Measurements from ENCODE around the gene PANK4. TPM values are rescaled to one million over a fixed set of nuclear protein-coding genes. Genes with fewer than 3 reads are reported as not detected.

The PANK4 gene
- total and polyA plus RNA-seq, 10 of the 15 experiments (the other 5 are each of a cell fraction or from before 2014, with no cell fraction given): 0.35 to 38.0 (median 18.6) TPM

DNA sequence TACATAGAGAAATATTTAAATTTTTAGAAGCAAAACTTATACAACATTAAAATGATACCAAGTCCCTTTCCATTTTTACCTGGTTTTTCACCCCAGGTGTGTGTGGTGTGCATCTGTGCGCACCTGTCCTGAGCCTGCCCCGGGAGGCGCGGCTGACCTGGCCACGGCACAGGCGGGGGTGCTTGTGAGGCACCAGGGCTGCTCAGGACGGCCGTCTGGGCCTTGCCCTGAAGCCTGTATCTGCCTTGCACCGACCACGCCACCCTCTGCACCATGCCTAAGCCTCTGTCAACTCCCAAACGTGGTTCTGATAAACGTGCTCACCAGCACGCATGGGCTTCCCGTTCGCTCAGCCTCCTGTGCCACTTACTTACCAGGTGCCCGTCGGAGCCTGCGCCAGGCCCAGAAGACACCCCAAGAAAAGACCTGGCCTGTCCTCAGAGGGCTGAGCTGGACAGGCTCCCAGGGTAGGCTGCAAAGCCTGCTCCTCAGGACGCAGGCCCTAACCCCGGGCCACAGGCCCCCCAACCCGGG is 20.9 kb downstream of the PANK4 start:
- no peak overlapping the region for H2AFZ ChIP-seq (ENCODE audit: control insufficient read depth, low read depth, low read length)
- no peak overlapping the region for H3K9ac ChIP-seq (ENCODE audit: control insufficient read depth, insufficient read depth, low read length)
- H3K4me2 ChIP-seq (ENCODE audit: control insufficient read depth, insufficient read depth): no peak overlapping the region
- RAD21 ChIA-PET (ENCODE audit: unreplicated experiment): no interaction called here
- FAIRE-seq (no peak), DNase-seq (ENCODE audit: low read depth, low spot score) (no peak), ATAC-seq (peak; percentile 9; the same call in 1 of the 3 replicates)
- POLR2A ChIA-PET: no interaction called here
- H4K20me1 ChIP-seq (ENCODE audit: control insufficient read depth, insufficient read depth): no peaks in the 10 kb centered on the region; the same call in 1 of the 2 replicates
- H3K27ac ChIP-seq (ENCODE audit: control insufficient read depth, insufficient read depth): no peak overlapping the region
- in situ Hi-C loops (cut with MboI) (no loop called here), intact Hi-C loops (cut with micrococcal nuclease; ENCODE audit: unreplicated experiment) (no loop called here)
- BruUV-seq (replicated peaks): no TSS peak
- H3K27me3 ChIP-seq (replicated peaks in 1 of 2; ENCODE audit: control insufficient read depth in 2 of 2, insufficient read depth in 2 of 2, low read length in 1 of 2): no peaks in the 10 kb centered on the region
- no peaks in the 10 kb centered on the region for H3K4me1 ChIP-seq (ENCODE audit: control insufficient read depth, insufficient read depth, low read length)
- no peaks in the 10 kb centered on the region for H3K9me3 ChIP-seq (replicated peaks; ENCODE audit: control insufficient read depth, insufficient read depth, low read length)
- peaks cover 2 to 17% of the 10 kb centered on the region in 2 experiments for H3K36me3 ChIP-seq (ENCODE audit: control insufficient read depth in 2 of 2, insufficient read depth in 2 of 2, low read length in 1 of 2)
- 58% methylated on average over 21 of the region's 21 CpGs for WGBS (ENCODE audit: insufficient coverage, insufficient replicate concordance, low lambda C conversion rate, missing lambda C conversion rate)
- no peaks in the 10 kb centered on the region for H3K79me2 ChIP-seq (ENCODE audit: control insufficient read depth, insufficient read depth, low read length)
- no peak for TF ChIP-seq CHD1 (IDR thresholded peaks at IDR 0.05; ENCODE audit: low read depth, low read length)
- TF ChIP-seq, protein P1, sequence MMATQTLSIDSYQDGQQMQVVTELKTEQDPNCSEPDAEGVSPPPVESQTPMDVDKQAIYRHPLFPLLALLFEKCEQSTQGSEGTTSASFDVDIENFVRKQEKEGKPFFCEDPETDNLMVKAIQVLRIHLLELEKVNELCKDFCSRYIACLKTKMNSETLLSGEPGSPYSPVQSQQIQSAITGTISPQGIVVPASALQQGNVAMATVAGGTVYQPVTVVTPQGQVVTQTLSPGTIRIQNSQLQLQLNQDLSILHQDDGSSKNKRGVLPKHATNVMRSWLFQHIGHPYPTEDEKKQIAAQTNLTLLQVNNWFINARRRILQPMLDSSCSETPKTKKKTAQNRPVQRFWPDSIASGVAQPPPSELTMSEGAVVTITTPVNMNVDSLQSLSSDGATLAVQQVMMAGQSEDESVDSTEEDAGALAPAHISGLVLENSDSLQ (IDR thresholded peaks at IDR 0.05): no peak
- no peak for TF ChIP-seq EED (IDR thresholded peaks at IDR 0.05; ENCODE audit: low read depth)
- TF ChIP-seq, protein P2, sequence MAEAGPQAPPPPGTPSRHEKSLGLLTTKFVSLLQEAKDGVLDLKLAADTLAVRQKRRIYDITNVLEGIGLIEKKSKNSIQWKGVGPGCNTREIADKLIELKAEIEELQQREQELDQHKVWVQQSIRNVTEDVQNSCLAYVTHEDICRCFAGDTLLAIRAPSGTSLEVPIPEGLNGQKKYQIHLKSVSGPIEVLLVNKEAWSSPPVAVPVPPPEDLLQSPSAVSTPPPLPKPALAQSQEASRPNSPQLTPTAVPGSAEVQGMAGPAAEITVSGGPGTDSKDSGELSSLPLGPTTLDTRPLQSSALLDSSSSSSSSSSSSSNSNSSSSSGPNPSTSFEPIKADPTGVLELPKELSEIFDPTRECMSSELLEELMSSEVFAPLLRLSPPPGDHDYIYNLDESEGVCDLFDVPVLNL (IDR thresholded peaks at IDR 0.05; ENCODE audit: low read depth, low read length): no peak
- TF ChIP-seq TCF12 (IDR thresholded peaks at IDR 0.05; ENCODE audit: low read depth, low read length): no peak
- CTCF ChIA-PET: interaction anchor here (0.9 kb wide), 1 partner anchor 18 kb away, joined by 3 read pairs; no protein-coding TSS in a partner anchor
- SMC1A ChIA-PET (ENCODE audit: uncharacterized antibody, unreplicated experiment): no interaction called here
- H3K4me3 ChIP-seq: no peak overlapping the region

DNA sequence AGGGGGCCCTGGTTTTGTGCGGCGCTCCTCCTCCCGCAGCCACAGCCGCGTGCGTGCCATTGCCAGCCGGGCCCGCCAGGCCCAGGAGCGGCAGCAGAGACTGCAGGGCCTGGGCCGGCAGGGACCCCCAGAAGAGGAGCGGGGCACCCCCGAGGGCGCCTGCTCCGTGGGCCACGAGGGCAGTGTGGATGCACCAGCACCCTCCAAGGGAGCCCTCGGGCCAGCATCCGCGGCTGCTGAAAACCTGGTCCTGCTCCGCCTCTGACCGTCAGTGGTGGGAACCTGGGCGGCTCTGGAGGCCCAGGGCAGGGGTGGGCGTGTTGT is 21.5 kb downstream of the PANK4 start:
- in situ Hi-C loops (cut with MboI) (no loop called here), intact Hi-C loops (cut with micrococcal nuclease; ENCODE audit: unreplicated experiment) (no loop called here)
- Histone ChIP-seq H3K9ac (ENCODE audit: control insufficient read depth, insufficient read depth, low read length) (no peak overlapping the region), H3K27ac (ENCODE audit: control insufficient read depth, insufficient read depth) (no peak overlapping the region), H3K36me3 (ENCODE audit: control insufficient read depth in 2 of 2, insufficient read depth in 2 of 2, low read length in 1 of 2) (peaks cover 2 to 14% of the 10 kb centered on the region in 2 experiments; a peak in 3 of 4 replicates), H3K27me3 (replicated peaks in 1 of 2; ENCODE audit: control insufficient read depth in 2 of 2, insufficient read depth in 2 of 2, low read length in 1 of 2) (no peaks in the 10 kb centered on the region), H4K20me1 (ENCODE audit: control insufficient read depth, insufficient read depth) (no peaks in the 10 kb centered on the region; the same call in 1 of the 2 replicates), H3K4me2 (ENCODE audit: control insufficient read depth, insufficient read depth) (no peak overlapping the region), H3K79me2 (ENCODE audit: control insufficient read depth, insufficient read depth, low read length) (no peaks in the 10 kb centered on the region), H3K9me3 (replicated peaks; ENCODE audit: control insufficient read depth, insufficient read depth, low read length) (no peaks in the 10 kb centered on the region), H3K4me1 (ENCODE audit: control insufficient read depth, insufficient read depth, low read length) (no peaks in the 10 kb centered on the region), H3K4me3 (no peak overlapping the region), H2AFZ (ENCODE audit: control insufficient read depth, low read depth, low read length) (no peak overlapping the region)
- DNase-seq (ENCODE audit: low read depth, low spot score) (no peak), FAIRE-seq (no peak), ATAC-seq (no peak)
- SMC1A ChIA-PET (ENCODE audit: uncharacterized antibody, unreplicated experiment): no interaction called here
- BruUV-seq (replicated peaks): no TSS peak
- CTCF ChIA-PET: no interaction called here
- RAD21 ChIA-PET (ENCODE audit: unreplicated experiment): no interaction called here
- 48% methylated on average over 11 of the region's 22 CpGs for WGBS (ENCODE audit: insufficient coverage, insufficient replicate concordance, low lambda C conversion rate, missing lambda C conversion rate)
- POLR2A ChIA-PET: no interaction called here
- no peak for TF ChIP-seq BHLHE40 (IDR thresholded peaks at IDR 0.05; ENCODE audit: borderline replicate concordance in 1 of 2, low read depth in 2 of 2, low read length in 1 of 2)
- no peak for TF ChIP-seq ZNF207 (IDR thresholded peaks at IDR 0.05; ENCODE audit: borderline replicate concordance)
- no peak for TF ChIP-seq IKZF1 (conservative IDR thresholded peaks at IDR 0.05)
- TF ChIP-seq CEBPB (IDR thresholded peaks at IDR 0.05; ENCODE audit: borderline replicate concordance in 1 of 2, low read depth in 2 of 2, low read length in 2 of 2): no peak
- no peak for TF ChIP-seq CREB1 (IDR thresholded peaks at IDR 0.05; ENCODE audit: low read depth)
- TF ChIP-seq, protein P3, sequence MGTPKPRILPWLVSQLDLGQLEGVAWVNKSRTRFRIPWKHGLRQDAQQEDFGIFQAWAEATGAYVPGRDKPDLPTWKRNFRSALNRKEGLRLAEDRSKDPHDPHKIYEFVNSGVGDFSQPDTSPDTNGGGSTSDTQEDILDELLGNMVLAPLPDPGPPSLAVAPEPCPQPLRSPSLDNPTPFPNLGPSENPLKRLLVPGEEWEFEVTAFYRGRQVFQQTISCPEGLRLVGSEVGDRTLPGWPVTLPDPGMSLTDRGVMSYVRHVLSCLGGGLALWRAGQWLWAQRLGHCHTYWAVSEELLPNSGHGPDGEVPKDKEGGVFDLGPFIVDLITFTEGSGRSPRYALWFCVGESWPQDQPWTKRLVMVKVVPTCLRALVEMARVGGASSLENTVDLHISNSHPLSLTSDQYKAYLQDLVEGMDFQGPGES (IDR thresholded peaks at IDR 0.05): no peak
- no peak for TF ChIP-seq PAX8 (IDR thresholded peaks at IDR 0.05)
- TF ChIP-seq MYB (IDR thresholded peaks at IDR 0.05; ENCODE audit: borderline replicate concordance, low read depth, low read length): no peak
- TF ChIP-seq, protein P1 (IDR thresholded peaks at IDR 0.05): no peak
- TF ChIP-seq IRF4 (IDR thresholded peaks at IDR 0.05; ENCODE audit: low read depth, low read length): no peak
- no peak for TF ChIP-seq SIN3A (IDR thresholded peaks at IDR 0.05; ENCODE audit: low read depth, low read length)

All from GM12878 (cell line).